Ovary (tissue), 3 donors: ENCODE results near the gene ARHGEF7.

ENCODE experiments used
- CTCF ChIP-seq, 3 donors: fragments of 450-650 bp in 2 of 3; fragments of 200-600 bp in 1 of 3; IDR thresholded peaks; one replicate each; pipeline versions ENCODE4 v1.5.1 to v1.8.0; 2016 to 2022; ENCODE audit warnings: antibody characterized with exemption in 3 of 3, mild to moderate bottlenecking in 1 of 3
- EP300 ChIP-seq: sonication (generic); formaldehyde crosslinking; IDR thresholded peaks from one replicate; pipeline ENCODE4 v1.6.1; 2017; ENCODE audit warnings: antibody characterized with exemption
- POLR2A ChIP-seq: fragments of 450-650 bp; IDR thresholded peaks from one replicate; pipeline ENCODE4 v1.6.1; 2017; ENCODE audit warnings: antibody characterized with exemption, mild to moderate bottlenecking, moderate library complexity
- donor health status: DM: no; HTN: no; CAD: no.

- no peak for TF ChIP-seq CTCF (IDR thresholded peaks at IDR 0.05)
- no peak for TF ChIP-seq POLR2A
- no peak for TF ChIP-seq EP300
Measured at GRCh38 chr13:111120422-111120821, 5.3 kb downstream of the ARHGEF7 start.
